DND-41 (cell line): Measurements from ENCODE around the gene IQGAP3.

Experiments
- ATAC-seq: fragments of 200-7000 bp; cut with Tn5 transposase; 3 replicates; pipeline ENCODE4 v1.9.1; 2021; ENCODE audit warnings: low read depth; ENCODE audit not compliant: insufficient read depth
- DNase-seq: peaks from one replicate; pipeline ENCODE4 v3.0.0-alpha.2; 2020
- H2AFZ ChIP-seq: 2 replicates; pipeline ENCODE4 v1.6.0; 2012; ENCODE audit warnings: low read depth, low read length
- H3K27ac ChIP-seq: 2 replicates; pipeline ENCODE4 v1.5.1; 2012; ENCODE audit warnings: low read length, inconsistent platforms
- H3K27me3 ChIP-seq: fragments of 200-600 bp; sonication (generic); 2 replicates; pipeline ENCODE4 v1.6.0; 2012; ENCODE audit warnings: low read length, mild to moderate bottlenecking, inconsistent platforms; ENCODE audit not compliant: insufficient read depth, poor library complexity
- H3K36me3 ChIP-seq: 2 replicates; pipeline ENCODE4 v1.5.1; 2012; ENCODE audit warnings: low read length, inconsistent platforms; ENCODE audit not compliant: insufficient read depth
- H3K4me1 ChIP-seq: 2 replicates; pipeline ENCODE4 v1.5.1; 2012; ENCODE audit warnings: mild to moderate bottlenecking, low read length; ENCODE audit not compliant: insufficient read depth
- H3K4me2 ChIP-seq: 2 replicates; pipeline ENCODE4 v1.6.0; 2012; ENCODE audit warnings: mild to moderate bottlenecking, moderate library complexity, low read length, inconsistent platforms; ENCODE audit not compliant: insufficient read depth
- H3K4me3 ChIP-seq, 2 experiments: fragments of 200-600 bp in 1 of 2; shearing (Covaris generic) in 1 of 2; 2 replicates each; pipeline ENCODE4 v1.5.1; 2012 to 2016; ENCODE audit warnings: inconsistent platforms in 2 of 2, low read length in 2 of 2, mild to moderate bottlenecking in 2 of 2, low read depth in 1 of 2, moderate library complexity in 1 of 2
- H3K79me2 ChIP-seq: 2 replicates; pipeline ENCODE4 v1.6.0; 2012; ENCODE audit warnings: low read length, inconsistent platforms; ENCODE audit not compliant: insufficient read depth
- H3K9ac ChIP-seq: 2 replicates; pipeline ENCODE4 v1.6.0; 2012; ENCODE audit warnings: low read depth, mild to moderate bottlenecking, inconsistent platforms, low read length, moderate library complexity
- H3K9me3 ChIP-seq: 2 replicates; pipeline ENCODE4 v1.5.1; 2012; ENCODE audit warnings: low read length, moderate library complexity, mild to moderate bottlenecking, inconsistent platforms; ENCODE audit not compliant: insufficient read depth, severe bottlenecking
- H4K20me1 ChIP-seq: 2 replicates; pipeline ENCODE4 v1.6.0; 2012; ENCODE audit warnings: low read length; ENCODE audit not compliant: insufficient read depth
- CTCF ChIP-seq: IDR thresholded peaks from 2 replicates; pipeline ENCODE4 v1.5.1; 2012; ENCODE audit warnings: borderline replicate concordance, low read length, moderate library complexity, mild to moderate bottlenecking; ENCODE audit not compliant: poor library complexity, severe bottlenecking; ENCODE audit errors: extremely low read depth
- EZH2 ChIP-seq: IDR thresholded peaks from 3 replicates; pipeline ENCODE4 v1.6.1; 2012; ENCODE audit warnings: borderline replicate concordance, low read depth, mild to moderate bottlenecking, moderate library complexity, low read length, inconsistent platforms; ENCODE audit not compliant: severe bottlenecking

The IQGAP3 gene

GRCh38 chr1:156552518-156552917 lies 19.8 kb downstream of the IQGAP3 start:
- Histone ChIP-seq H3K79me2 (no peaks in the 10 kb centered on the region), H3K36me3 (peaks cover 71% of the 10 kb centered on the region), H3K4me3 (no peak overlapping the region), H4K20me1 (no peaks in the 10 kb centered on the region), H3K27me3 (no peaks in the 10 kb centered on the region), H3K9me3 (no peaks in the 10 kb centered on the region), H3K4me1 (no peaks in the 10 kb centered on the region), H2AFZ (no peak overlapping the region), H3K4me2 (no peak overlapping the region), H3K9ac (no peak overlapping the region), H3K27ac (no peak overlapping the region)
- TF ChIP-seq EZH2 (no peak), CTCF (no peak)
- no peak for DNase-seq
- ATAC-seq, result no peak

GRCh38 chr1:156551869-156552268 lies 20.5 kb downstream of the IQGAP3 start:
- Histone ChIP-seq H4K20me1 (no peaks in the 10 kb centered on the region), H3K27ac (no peak overlapping the region), H3K79me2 (no peaks in the 10 kb centered on the region), H3K4me2 (no peak overlapping the region), H3K27me3 (no peaks in the 10 kb centered on the region), H3K4me1 (no peaks in the 10 kb centered on the region), H3K36me3 (peaks cover 77% of the 10 kb centered on the region), H3K9ac (no peak overlapping the region), H3K4me3 (no peak overlapping the region), H2AFZ (no peak overlapping the region), H3K9me3 (no peaks in the 10 kb centered on the region)
- no peak for DNase-seq
- no peak for ATAC-seq
- TF ChIP-seq EZH2 (no peak), CTCF (no peak)

GRCh38 chr1:156551066-156551643 lies 21.2 kb downstream of the IQGAP3 start:
- Histone ChIP-seq H3K27me3 (no peaks in the 10 kb centered on the region), H3K4me3 (no peak overlapping the region), H3K4me1 (no peaks in the 10 kb centered on the region), H3K4me2 (no peak overlapping the region), H3K36me3 (peaks cover 80% of the 10 kb centered on the region), H3K27ac (no peak overlapping the region), H3K79me2 (no peaks in the 10 kb centered on the region), H2AFZ (no peak overlapping the region), H3K9me3 (no peaks in the 10 kb centered on the region), H3K9ac (no peak overlapping the region), H4K20me1 (no peaks in the 10 kb centered on the region)
- no peak for DNase-seq
- no peak for ATAC-seq
- TF ChIP-seq CTCF (no peak), EZH2 (no peak)

- H3K4me1 ChIP-seq, result no peaks in the 10 kb centered on the region
- no peaks in the 10 kb centered on the region for H3K9me3 ChIP-seq
- no peak for TF ChIP-seq CTCF
- TF ChIP-seq EZH2, result no peak
- H3K9ac ChIP-seq, result no peak overlapping the region
- no peaks in the 10 kb centered on the region for H3K79me2 ChIP-seq
- peaks cover 73% of the 10 kb centered on the region for H3K36me3 ChIP-seq
- no peaks in the 10 kb centered on the region for H3K27me3 ChIP-seq
- no peaks in the 10 kb centered on the region for H4K20me1 ChIP-seq
- H3K4me3 ChIP-seq, result no peak overlapping the region
- no peak overlapping the region for H3K27ac ChIP-seq
- ATAC-seq, result no peak
- DNase-seq, result no peak
- H2AFZ ChIP-seq, result no peak overlapping the region
- H3K4me2 ChIP-seq, result no peak overlapping the region
Observed at GRCh38 chr1:156550346-156550745, 22.0 kb downstream of the IQGAP3 start.
